GM21723 (cell line): ENCODE results near the gene UBE2Z.

ENCODE experiments used
- ATAC-seq: cut with Tn5 transposase; IDR thresholded peaks from one replicate; pipeline ENCODE4 v1.9.1; 2021; ENCODE audit warnings: mild to moderate bottlenecking, moderate library complexity; ENCODE audit not compliant: unreplicated experiment

The UBE2Z gene

GRCh38 chr17:48952904-48953303 lies 44.7 kb downstream of the UBE2Z start:
- no peak for ATAC-seq

- no peak for ATAC-seq
Observed at GRCh38 chr17:48954300-48954755, 46.1 kb downstream of the UBE2Z start.

- no peak for ATAC-seq
Observed at GRCh38 chr17:48960834-48961515, 52.8 kb downstream of the UBE2Z start.

GRCh38 chr17:48961516-48962233 lies 53.5 kb downstream of the UBE2Z start:
- no peak for ATAC-seq

GRCh38 chr17:48970224-48970623 lies 62.0 kb downstream of the UBE2Z start:
- ATAC-seq = no peak

GRCh38 chr17:48970865-48971687 lies 62.9 kb downstream of the UBE2Z start:
- no peak for ATAC-seq

GRCh38 chr17:48972749-48973097 lies 64.5 kb downstream of the UBE2Z start:
- ATAC-seq = no peak

GRCh38 chr17:48973806-48974205 lies 65.6 kb downstream of the UBE2Z start:
- no peak for ATAC-seq
